CD14-positive monocyte (primary cell): ENCODE data around the gene CCDC87. TPM values are rescaled to one million over a fixed set of nuclear protein-coding genes. Genes with fewer than 3 reads are reported as not detected.

ENCODE experiments used
- DNase-seq, 3 donors: peaks; one replicate each; pipeline ENCODE4 v3.0.0-alpha.2; 2011 to 2022
- H2AFZ ChIP-seq: 2 replicates; pipeline ENCODE4 v1.6.0; 2012; ENCODE audit warnings: mild to moderate bottlenecking, low read depth, low read length, inconsistent platforms; ENCODE audit not compliant: insufficient read depth, poor library complexity, severe bottlenecking
- H3K27ac ChIP-seq, 2 donors: 1 replicate in 1 of 2; 2 replicates in 1 of 2; pipeline ENCODE4 v1.5.1; 2012 to 2013; ENCODE audit warnings: low read length in 2 of 2, control low read depth in 1 of 2, inconsistent platforms in 1 of 2, low read depth in 1 of 2, mild to moderate bottlenecking in 1 of 2
- H3K27me3 ChIP-seq, 2 donors: one replicate each; pipeline versions ENCODE4 v1.6.0 to v1.6.1; 2011 to 2013; ENCODE audit warnings: low read length in 2 of 2; ENCODE audit not compliant: control insufficient read depth in 2 of 2, insufficient read depth in 2 of 2
- H3K36me3 ChIP-seq, 2 donors: replicated peaks in 1 of 2; 1 replicate in 1 of 2; 2 replicates in 1 of 2; pipeline versions ENCODE4 v1.5.1 to v1.6.1; 2012 to 2013; ENCODE audit warnings: low read length in 2 of 2, control low read depth in 1 of 2, inconsistent platforms in 1 of 2, mild to moderate bottlenecking in 1 of 2; ENCODE audit not compliant: insufficient read depth in 2 of 2, control insufficient read depth in 1 of 2
- H3K4me1 ChIP-seq, 2 donors: 1 replicate in 1 of 2; 2 replicates in 1 of 2; pipeline versions ENCODE4 v1.5.1 to v1.6.1; 2012 to 2013; ENCODE audit warnings: low read length in 2 of 2, control low read depth in 1 of 2, inconsistent platforms in 1 of 2, mild to moderate bottlenecking in 1 of 2, moderate library complexity in 1 of 2; ENCODE audit not compliant: insufficient read depth in 2 of 2, control insufficient read depth in 1 of 2
- H3K4me2 ChIP-seq: replicated peaks from 2 replicates; pipeline ENCODE3; 2012; ENCODE audit warnings: low read length, moderate library complexity, mild to moderate bottlenecking; ENCODE audit not compliant: poor library complexity, severe bottlenecking; ENCODE audit errors: extremely low read depth
- H3K4me3 ChIP-seq, 3 experiments: fragments of 200-600 bp in 1 of 3; sonication (generic) in 1 of 3; replicated peaks in 1 of 3; 1 replicate in 2 of 3; 2 replicates in 1 of 3; pipeline ENCODE4 v1.5.1; 2011 to 2013; ENCODE audit warnings: low read length in 3 of 3, mild to moderate bottlenecking in 3 of 3, control low read depth in 2 of 3, low read depth in 2 of 3, inconsistent platforms in 1 of 3, moderate library complexity in 1 of 3
- H3K79me2 ChIP-seq: 2 replicates; pipeline ENCODE4 v1.6.0; 2012; ENCODE audit warnings: mild to moderate bottlenecking, control low read depth, inconsistent platforms, low read length, moderate library complexity; ENCODE audit not compliant: insufficient read depth
- H3K9ac ChIP-seq: 2 replicates; pipeline ENCODE4 v1.6.0; 2017; ENCODE audit warnings: low read length, mild to moderate bottlenecking; ENCODE audit not compliant: insufficient read depth, poor library complexity, severe bottlenecking
- H3K9me3 ChIP-seq, 2 donors: replicated peaks in 1 of 2; 1 replicate in 1 of 2; 2 replicates in 1 of 2; pipeline versions ENCODE4 v1.5.1 to v1.6.1; 2012 to 2013; ENCODE audit warnings: low read length in 2 of 2, control low read depth in 1 of 2; ENCODE audit not compliant: control insufficient read depth in 1 of 2, insufficient read depth in 1 of 2
- H4K20me1 ChIP-seq: 2 replicates; pipeline ENCODE4 v1.6.0; 2012; ENCODE audit warnings: mild to moderate bottlenecking, low read length, control low read depth, moderate library complexity; ENCODE audit not compliant: insufficient read depth
- H3K27ac Mint-ChIP-seq, 7 donors: one replicate each; pipeline ENCODE4 v1.8.0; 2020; ENCODE audit warnings: mild to moderate bottlenecking in 7 of 7, mixed read lengths in 7 of 7, moderate library complexity in 6 of 7, inconsistent platforms in 2 of 7
- H3K27me3 Mint-ChIP-seq, 3 donors: one replicate each; pipeline ENCODE4 v1.8.0; 2021 to 2022; ENCODE audit warnings: low read depth in 3 of 3, mild to moderate bottlenecking in 3 of 3, mixed read lengths in 3 of 3, moderate library complexity in 3 of 3, inconsistent platforms in 1 of 3
- H3K36me3 Mint-ChIP-seq, 2 donors: one replicate each; pipeline ENCODE4 v1.8.0; 2020; ENCODE audit warnings: mixed read lengths in 2 of 2, inconsistent platforms in 1 of 2, mild to moderate bottlenecking in 1 of 2
- H3K4me1 Mint-ChIP-seq: one replicate; pipeline ENCODE4 v1.8.0; 2020; ENCODE audit warnings: mild to moderate bottlenecking, mixed read lengths
- H3K4me3 Mint-ChIP-seq, 2 donors: one replicate each; pipeline ENCODE4 v1.8.0; 2020; ENCODE audit warnings: mild to moderate bottlenecking in 2 of 2, mixed read lengths in 2 of 2, moderate library complexity in 1 of 2
- H3K9me3 Mint-ChIP-seq, 7 donors: one replicate each; pipeline ENCODE4 v1.8.0; 2020 to 2022; ENCODE audit warnings: mixed read lengths in 7 of 7, mild to moderate bottlenecking in 6 of 7, moderate library complexity in 6 of 7, inconsistent platforms in 2 of 7
- CTCF ChIP-seq: fragments of 200-600 bp; IDR thresholded peaks from one replicate; pipeline ENCODE4 v1.8.0; 2022; ENCODE audit warnings: antibody characterized with exemption, mild to moderate bottlenecking
- WGBS: methylation state at CpG from one replicate; pipeline ENCODE4 v1.1.5; 2013; ENCODE audit warnings: missing lambda C conversion rate; ENCODE audit not compliant: insufficient coverage; 5-methylcytosine and 5-hydroxymethylcytosine counted together
- intact Hi-C, 2 donors: fragments of 100-400 bp; cut with micrococcal nuclease; formaldehyde crosslinking; loops; one replicate each; pipeline versions ENCODE4 v1.15.0 to v1.15.1; 2023
- polyA plus RNA-seq, 3 donors: library from polyadenylated mRNA; depleted of rRNA in 1 of 3; unstranded in 2 of 3; stranded (reverse) in 1 of 3; fragments of 300-500 nt in 2 of 3; fragments of >200 nt in 1 of 3; fragmentation: Illumina TruSeq in 2 of 3; gene quantifications; 1 replicate in 2 of 3; 2 replicates in 1 of 3; pipeline ENCODE4 v1.2.3, GENCODE V29; 2012 to 2021

The CCDC87 gene
- polyA plus RNA-seq, 3 donors = not detected

DNA sequence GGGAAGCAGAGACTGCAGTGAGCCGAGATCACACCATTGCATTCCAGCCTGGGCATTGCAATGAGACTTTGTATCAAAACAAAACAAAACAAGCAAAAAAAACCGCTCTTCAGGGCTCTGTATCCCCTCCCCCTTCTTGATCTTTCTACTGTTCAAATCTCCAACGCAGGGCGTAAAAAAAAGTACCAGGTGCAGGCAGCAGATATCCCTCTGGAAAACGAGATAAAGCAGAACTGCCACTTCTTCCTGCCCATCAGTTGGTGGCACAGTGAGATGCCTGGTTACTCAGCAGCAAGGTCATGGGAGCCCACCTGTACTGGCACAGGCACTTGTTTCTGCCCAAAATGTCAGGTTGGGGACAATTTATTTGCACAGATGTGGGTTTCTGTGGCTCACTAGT lies 11.3 kb upstream of the CCDC87 start:
- TF ChIP-seq CTCF = no peak
- DNase-seq = no peak
- Histone ChIP-seq H3K36me3 (peaks cover 31 to 45% of the 10 kb centered on the region in 2 donors), H4K20me1 (no peaks in the 10 kb centered on the region), H3K4me2 (no peak overlapping the region), H3K79me2 (no peaks in the 10 kb centered on the region), H3K27me3 (no peaks in the 10 kb centered on the region), H3K4me3 (no peak overlapping the region), H3K9ac (no peak overlapping the region), H3K9me3 (no peaks in the 10 kb centered on the region), H3K4me1 (peaks cover 32 to 38% of the 10 kb centered on the region in 2 donors), H2AFZ (no peak overlapping the region), H3K27ac (no peak overlapping the region)
- WGBS = 53% methylated on average over 4 of the region's 5 CpGs
- Mint-ChIP-seq H3K27ac (peak overlapping the region in 1 of 7 donors; percentile 1), H3K9me3 (no peaks in the 10 kb centered on the region), H3K36me3 (peaks cover 38 to 55% of the 10 kb centered on the region in 2 donors), H3K27me3 (no peaks in the 10 kb centered on the region), H3K4me3 (no peak overlapping the region), H3K4me1 (peaks cover 37% of the 10 kb centered on the region)
- intact Hi-C loops = no loop called here

DNA sequence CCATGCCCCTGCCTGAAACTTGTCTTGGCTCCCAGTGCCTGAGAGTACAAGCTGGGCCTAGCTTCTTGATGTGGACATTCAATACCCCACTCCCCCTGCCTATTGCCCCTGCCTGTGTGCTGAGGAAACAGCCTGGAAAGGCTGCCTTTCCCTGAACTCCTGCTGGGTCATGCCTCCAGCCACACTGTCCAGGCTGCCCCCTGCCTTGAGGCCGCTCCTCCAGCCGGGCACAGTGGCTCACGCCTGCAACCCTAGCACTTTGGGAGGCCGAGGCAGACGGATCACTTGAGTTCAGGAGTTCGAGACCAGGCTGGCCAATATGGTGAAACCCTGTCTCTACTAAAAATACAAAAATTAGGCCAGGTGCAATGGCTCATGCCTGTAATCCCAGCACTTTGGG lies 10.2 kb upstream of the CCDC87 start:
- Histone ChIP-seq H3K4me1 (peaks cover 32 to 33% of the 10 kb centered on the region in 2 donors), H4K20me1 (no peaks in the 10 kb centered on the region), H3K4me2 (no peak overlapping the region), H3K27ac (no peak overlapping the region), H2AFZ (no peak overlapping the region), H3K9ac (no peak overlapping the region), H3K9me3 (no peaks in the 10 kb centered on the region), H3K79me2 (no peaks in the 10 kb centered on the region), H3K4me3 (no peak overlapping the region), H3K36me3 (peaks cover 33 to 50% of the 10 kb centered on the region in 2 donors), H3K27me3 (no peaks in the 10 kb centered on the region)
- no peak for DNase-seq
- no peak for TF ChIP-seq CTCF
- Mint-ChIP-seq H3K9me3 (no peaks in the 10 kb centered on the region), H3K27ac (no peak overlapping the region), H3K36me3 (peaks cover 42 to 59% of the 10 kb centered on the region in 2 donors), H3K4me1 (peaks cover 32% of the 10 kb centered on the region), H3K27me3 (no peaks in the 10 kb centered on the region), H3K4me3 (no peak overlapping the region)
- intact Hi-C loops = no loop called here
- WGBS = 96% methylated on average over 4 of the region's 6 CpGs
